H9 (cell line): ENCODE results near the gene KRT6A. TPM values are rescaled to one million over a fixed set of nuclear protein-coding genes. Genes with fewer than 3 reads are reported as not detected.

Source experiments
- DNase-seq: peaks from one replicate; pipeline ENCODE4 v3.0.0-alpha.2; 2017
- H2AFZ ChIP-seq: one replicate; pipeline ENCODE4 v1.6.1; 2013; ENCODE audit warnings: mild to moderate bottlenecking, low read length, control low read depth, moderate library complexity
- H2AK5ac ChIP-seq: 2 replicates; pipeline ENCODE4 v1.6.1; 2013; ENCODE audit warnings: low read length, control low read depth, mixed read lengths; ENCODE audit not compliant: insufficient read length
- H2BK120ac ChIP-seq: one replicate; pipeline ENCODE4 v1.6.1; 2013; ENCODE audit warnings: low read depth, mild to moderate bottlenecking, low read length, control low read depth, inconsistent platforms; ENCODE audit not compliant: poor library complexity, severe bottlenecking
- H2BK12ac ChIP-seq: 2 replicates; pipeline ENCODE4 v1.6.1; 2013; ENCODE audit warnings: low read length, control low read depth, mixed read lengths, low read depth; ENCODE audit not compliant: insufficient read length
- H2BK15ac ChIP-seq: 2 replicates; pipeline ENCODE4 v1.6.1; 2013; ENCODE audit warnings: low read depth, low read length, control low read depth
- H2BK20ac ChIP-seq: one replicate; pipeline ENCODE4 v1.6.1; 2013; ENCODE audit warnings: low read depth, mild to moderate bottlenecking, low read length, control low read depth, inconsistent platforms; ENCODE audit not compliant: poor library complexity, severe bottlenecking
- H2BK5ac ChIP-seq: 2 replicates; pipeline ENCODE4 v1.6.1; 2013; ENCODE audit warnings: low read length, control low read depth, mixed read lengths; ENCODE audit not compliant: insufficient read length
- H3K14ac ChIP-seq: 2 replicates; pipeline ENCODE4 v1.6.1; 2013; ENCODE audit warnings: low read length, control low read depth; ENCODE audit not compliant: insufficient read depth
- H3K18ac ChIP-seq: 2 replicates; pipeline ENCODE4 v1.6.1; 2013; ENCODE audit warnings: low read depth, mild to moderate bottlenecking, mixed read lengths, low read length, control low read depth; ENCODE audit not compliant: insufficient read length
- H3K23ac ChIP-seq: 2 replicates; pipeline ENCODE4 v1.6.1; 2013; ENCODE audit warnings: low read length, control low read depth, mixed read lengths, low read depth; ENCODE audit not compliant: insufficient read length
- H3K23me2 ChIP-seq: 2 replicates; pipeline ENCODE4 v1.6.1; 2013; ENCODE audit warnings: low read depth, mild to moderate bottlenecking, mixed read lengths, low read length, control low read depth; ENCODE audit not compliant: insufficient read length, poor library complexity, severe bottlenecking
- H3K27ac ChIP-seq: 2 replicates; pipeline ENCODE4 v1.5.1; 2013; ENCODE audit warnings: low read length, control low read depth, mixed read lengths, low read depth; ENCODE audit not compliant: insufficient read length
- H3K27me3 ChIP-seq: 2 replicates; pipeline ENCODE4 v1.6.1; 2013; ENCODE audit warnings: low read length, control low read depth, inconsistent platforms; ENCODE audit not compliant: insufficient read depth
- H3K4ac ChIP-seq: 2 replicates; pipeline ENCODE4 v1.6.1; 2013; ENCODE audit warnings: low read depth, mild to moderate bottlenecking, control low read depth, inconsistent platforms, low read length, moderate library complexity
- H3K4me1 ChIP-seq: 2 replicates; pipeline ENCODE4 v1.6.1; 2013; ENCODE audit warnings: low read length, control low read depth, inconsistent platforms; ENCODE audit not compliant: insufficient read depth
- H3K4me2 ChIP-seq: 2 replicates; pipeline ENCODE4 v1.6.1; 2013; ENCODE audit warnings: low read length, control low read depth, mixed read lengths; ENCODE audit not compliant: insufficient read length, insufficient read depth
- H3K56ac ChIP-seq: 2 replicates; pipeline ENCODE4 v1.6.1; 2013; ENCODE audit warnings: low read depth, mild to moderate bottlenecking, mixed read lengths, low read length, control low read depth; ENCODE audit not compliant: insufficient read length
- H3K79me1 ChIP-seq: 2 replicates; pipeline ENCODE4 v1.6.1; 2013; ENCODE audit warnings: low read depth, mild to moderate bottlenecking, moderate library complexity, low read length, control low read depth, inconsistent platforms; ENCODE audit not compliant: insufficient read depth, poor library complexity, severe bottlenecking
- H3K79me2 ChIP-seq: 2 replicates; pipeline ENCODE4 v1.6.1; 2013; ENCODE audit warnings: low read length, control low read depth, inconsistent platforms; ENCODE audit not compliant: insufficient read depth
- H3K9ac ChIP-seq: 2 replicates; pipeline ENCODE4 v1.6.1; 2013; ENCODE audit warnings: low read length, control low read depth, mixed read lengths; ENCODE audit not compliant: insufficient read length; ENCODE audit errors: extremely low read depth
- H3K9me3 ChIP-seq: one replicate; pipeline ENCODE4 v1.6.1; 2013; ENCODE audit warnings: low read depth, low read length, inconsistent platforms; ENCODE audit not compliant: control insufficient read depth
- H3T11ph ChIP-seq: one replicate; pipeline ENCODE4 v1.6.1; 2013; ENCODE audit warnings: mild to moderate bottlenecking, low read length, control low read depth, inconsistent platforms
- H4K20me1 ChIP-seq: one replicate; pipeline ENCODE4 v1.6.1; 2013; ENCODE audit not compliant: control insufficient read depth, insufficient read length, insufficient read depth
- H4K5ac ChIP-seq: 2 replicates; pipeline ENCODE4 v1.6.1; 2013; ENCODE audit warnings: low read depth, mild to moderate bottlenecking, mixed read lengths, low read length, control low read depth; ENCODE audit not compliant: insufficient read length
- H4K8ac ChIP-seq: replicated peaks from 2 replicates; pipeline ENCODE4 v1.6.1; 2013; ENCODE audit warnings: low read length, control low read depth, mixed read lengths, low read depth; ENCODE audit not compliant: insufficient read length
- H4K91ac ChIP-seq: 2 replicates; pipeline ENCODE4 v1.6.1; 2013; ENCODE audit warnings: low read depth, mild to moderate bottlenecking, moderate library complexity, mixed read lengths, low read length, control low read depth; ENCODE audit not compliant: insufficient read length
- H3K27ac Mint-ChIP-seq, 3 experiments: 2 replicates in 2 of 3; 3 replicates in 1 of 3; pipeline ENCODE4 v1.8.0; 2020 to 2021; ENCODE audit warnings: mixed read lengths in 3 of 3, mild to moderate bottlenecking in 1 of 3, moderate library complexity in 1 of 3
- H3K27me3 Mint-ChIP-seq: 2 replicates; pipeline ENCODE4 v1.8.0; 2021; ENCODE audit warnings: low read depth, mild to moderate bottlenecking, moderate library complexity, mixed read lengths
- H3K36me3 Mint-ChIP-seq, 3 experiments: 2 replicates in 2 of 3; 3 replicates in 1 of 3; pipeline ENCODE4 v1.8.0; 2020 to 2021; ENCODE audit warnings: low read depth in 3 of 3, mixed read lengths in 3 of 3; ENCODE audit not compliant: insufficient read depth in 1 of 3
- H3K4me1 Mint-ChIP-seq, 2 experiments: 2 replicates each; pipeline ENCODE4 v1.8.0; 2020; ENCODE audit warnings: mixed read lengths in 2 of 2
- H3K4me3 Mint-ChIP-seq, 2 experiments: 2 replicates in 1 of 2; 3 replicates in 1 of 2; pipeline ENCODE4 v1.8.0; 2020 to 2021; ENCODE audit warnings: mild to moderate bottlenecking in 2 of 2, mixed read lengths in 2 of 2, moderate library complexity in 1 of 2
- H3K9me3 Mint-ChIP-seq, 2 experiments: 2 replicates in 1 of 2; 3 replicates in 1 of 2; pipeline ENCODE4 v1.8.0; 2020; ENCODE audit warnings: mild to moderate bottlenecking in 2 of 2, mixed read lengths in 2 of 2, moderate library complexity in 1 of 2
- CTCF ChIP-seq: fragments of 200-600 bp; sonication (generic); conservative IDR thresholded peaks from 3 replicates; pipeline ENCODE4 v1.8.0; 2021; ENCODE audit warnings: antibody characterized with exemption, mild to moderate bottlenecking
- WGBS: extraction: QIAGEN DNeasy Blood & Tissue Kit; methylation state at CpG from one replicate; pipeline ENCODE4 v1.1.7; 2013; ENCODE audit warnings: missing lambda C conversion rate, low lambda C conversion rate, mixed read lengths; ENCODE audit not compliant: insufficient read length; ENCODE audit errors: extremely low coverage; 5-methylcytosine and 5-hydroxymethylcytosine counted together
- total RNA-seq: library from RNA; stranded (reverse); gene quantifications from 2 replicates; pipeline ENCODE4 v1.2.1, GENCODE V29; 2021

KRT6A gene
- total RNA-seq, 1 experiment from 2014 or later, result not detected

- H2BK20ac ChIP-seq, result no peak overlapping the region
- H3K79me2 ChIP-seq, result no peaks in the 10 kb centered on the region
- no peak overlapping the region for H2AFZ ChIP-seq
- no peaks in the 10 kb centered on the region for H3K27me3 ChIP-seq
- H3K4ac ChIP-seq, result no peak overlapping the region
- H3K36me3 Mint-ChIP-seq, result no peaks in the 10 kb centered on the region
- H3K27ac Mint-ChIP-seq, result no peak overlapping the region
- WGBS, result no CpG with 5 or more reads among the region's 1 CpG
- no peak overlapping the region for H3K27ac ChIP-seq
- H4K20me1 ChIP-seq, result no peaks in the 10 kb centered on the region
- no peak overlapping the region for H3K4me3 Mint-ChIP-seq
- H3K56ac ChIP-seq, result no peak overlapping the region
- H2BK5ac ChIP-seq, result no peak overlapping the region
- H3K4me2 ChIP-seq, result no peak overlapping the region
- no peaks in the 10 kb centered on the region for H3K9me3 ChIP-seq
- H3K79me1 ChIP-seq, result no peaks in the 10 kb centered on the region
- H3T11ph ChIP-seq, result no peak overlapping the region
- H4K5ac ChIP-seq, result no peak overlapping the region
- no peak for TF ChIP-seq CTCF
- no peak overlapping the region for H3K9ac ChIP-seq
- H3K4me1 ChIP-seq, result no peaks in the 10 kb centered on the region
- no peak overlapping the region for H2BK15ac ChIP-seq
- H4K8ac ChIP-seq, result no peak overlapping the region
- H3K4me1 Mint-ChIP-seq, result peaks cover 14% of the 10 kb centered on the region in 2 experiments
- H3K23me2 ChIP-seq, result no peaks in the 10 kb centered on the region
- H2AK5ac ChIP-seq, result no peak overlapping the region
- no peak overlapping the region for H4K91ac ChIP-seq
- H3K27me3 Mint-ChIP-seq, result peaks cover 3% of the 10 kb centered on the region
- H3K18ac ChIP-seq, result no peak overlapping the region
- DNase-seq, result no peak
- no peaks in the 10 kb centered on the region; a peak in 1 of 5 replicates for H3K9me3 Mint-ChIP-seq
- no peak overlapping the region for H3K23ac ChIP-seq
- no peak overlapping the region for H2BK12ac ChIP-seq
- H3K14ac ChIP-seq, result no peak overlapping the region
- H2BK120ac ChIP-seq, result no peak overlapping the region
These were observed 37.2 kb downstream of the KRT6A start for GRCh38 chr12:52455821-52456220.
